Measurements from ENCODE around the gene TRPV4. TPM values are rescaled to one million over a fixed set of nuclear protein-coding genes. Genes with fewer than 3 reads are reported as not detected.

Gene TRPV4
- total RNA-seq, 4 donors from 2014 or later = not detected

- in situ Hi-C loops (cut with MboI; ENCODE audit: low sequenced_read_pairs in 4 of 4) (no loop called here), intact Hi-C loops (cut with DNase I; ENCODE audit: low total_unique reads) (no loop called here)
- H3K27me3 ChIP-seq = peaks cover 0 to 4% (median 0%) of the 10 kb centered on the region in 3 donors
- no peaks in the 10 kb centered on the region for H3K4me1 ChIP-seq
- no peaks in the 10 kb centered on the region for H3K9me3 ChIP-seq
- no peak overlapping the region for H3K27ac ChIP-seq
- ATAC-seq (no peak), DNase-seq (no peak)
- no peak overlapping the region for H3K4me3 ChIP-seq
- TF ChIP-seq CTCF (IDR thresholded peaks at IDR 0.05 in 4 of 5, conservative IDR thresholded peaks at IDR 0.05 in 1 of 5) (no peak), POLR2A (IDR thresholded peaks at IDR 0.05) (no peak)
- no peaks in the 10 kb centered on the region for H3K36me3 ChIP-seq
These were observed 35.1 kb downstream of the TRPV4 start for GRCh38 chr12:109797905-109798669.

GRCh38 chr12:109796057-109796456 lies 37.1 kb downstream of the TRPV4 start:
- intact Hi-C loops (cut with DNase I; ENCODE audit: low total_unique reads) = no loop called here
- H3K27ac ChIP-seq = no peak overlapping the region
- ATAC-seq (no peak), DNase-seq (no peak)
- no peaks in the 10 kb centered on the region for H3K9me3 ChIP-seq
- H3K4me3 ChIP-seq = no peak overlapping the region
- H3K27me3 ChIP-seq = peaks cover 0 to 4% (median 0%) of the 10 kb centered on the region in 3 donors
- H3K4me1 ChIP-seq = no peaks in the 10 kb centered on the region
- no peaks in the 10 kb centered on the region for H3K36me3 ChIP-seq
- in situ Hi-C loops (cut with MboI; ENCODE audit: low sequenced_read_pairs in 4 of 4) = no loop called here
- TF ChIP-seq POLR2A (IDR thresholded peaks at IDR 0.05) = no peak

- in situ Hi-C loops (cut with MboI; ENCODE audit: low sequenced_read_pairs in 4 of 4) (no loop called here), intact Hi-C loops (cut with DNase I; ENCODE audit: low total_unique reads) (no loop called here)
- no peaks in the 10 kb centered on the region for H3K9me3 ChIP-seq
- DNase-seq (no peak), ATAC-seq (no peak)
- no peaks in the 10 kb centered on the region for H3K36me3 ChIP-seq
- H3K4me3 ChIP-seq = no peak overlapping the region
- H3K4me1 ChIP-seq = no peaks in the 10 kb centered on the region
- TF ChIP-seq POLR2A (IDR thresholded peaks at IDR 0.05) (no peak), CTCF (IDR thresholded peaks at IDR 0.05 in 4 of 5, conservative IDR thresholded peaks at IDR 0.05 in 1 of 5) (no peak)
- no peak overlapping the region for H3K27ac ChIP-seq
- peaks cover 0 to 4% (median 0%) of the 10 kb centered on the region in 3 donors for H3K27me3 ChIP-seq
These were observed 38.2 kb downstream of the TRPV4 start for GRCh38 chr12:109795023-109795422.

- ATAC-seq = no peak
- Histone ChIP-seq H3K4me3 (no peak overlapping the region), H3K36me3 (no peaks in the 10 kb centered on the region), H3K27me3 (peaks cover 0 to 4% (median 0%) of the 10 kb centered on the region in 3 donors), H3K27ac (no peak overlapping the region), H3K4me1 (no peaks in the 10 kb centered on the region), H3K9me3 (no peaks in the 10 kb centered on the region)
- intact Hi-C loops (cut with DNase I; ENCODE audit: low total_unique reads) (no loop called here), in situ Hi-C loops (cut with MboI; ENCODE audit: low sequenced_read_pairs in 4 of 4) (no loop called here)
- no peak for DNase-seq
- TF ChIP-seq POLR2A (IDR thresholded peaks at IDR 0.05) (no peak), CTCF (IDR thresholded peaks at IDR 0.05 in 4 of 5, conservative IDR thresholded peaks at IDR 0.05 in 1 of 5) (no peak)
These were observed 39.2 kb downstream of the TRPV4 start for GRCh38 chr12:109793826-109794501.

GRCh38 chr12:109793411-109793810 lies 39.8 kb downstream of the TRPV4 start:
- TF ChIP-seq CTCF (IDR thresholded peaks at IDR 0.05 in 4 of 5, conservative IDR thresholded peaks at IDR 0.05 in 1 of 5) (no peak), POLR2A (IDR thresholded peaks at IDR 0.05) (no peak)
- Histone ChIP-seq H3K27ac (no peak overlapping the region), H3K27me3 (peaks cover 0 to 4% (median 0%) of the 10 kb centered on the region in 3 donors), H3K36me3 (no peaks in the 10 kb centered on the region), H3K9me3 (no peaks in the 10 kb centered on the region), H3K4me1 (no peaks in the 10 kb centered on the region), H3K4me3 (no peak overlapping the region)
- ATAC-seq = no peak
- in situ Hi-C loops (cut with MboI; ENCODE audit: low sequenced_read_pairs in 4 of 4) (no loop called here), intact Hi-C loops (cut with DNase I; ENCODE audit: low total_unique reads) (no loop called here)
- DNase-seq = no peak
